ENCODE data around the gene RHOB. TPM values are rescaled to one million over a fixed set of nuclear protein-coding genes. Genes with fewer than 3 reads are reported as not detected.
A peak's percentile ranks its signal among the peaks of the same experiment; 100 is the strongest.

The RHOB gene
- total RNA-seq (ENCODE audit: unreplicated experiment) = 135 TPM
- long read RNA-seq, transcript RHOB-201 (1 exons, 2,372 nt) = major isoform, 9 of 9 reads
- long read RNA-seq, partial matches to known transcripts = 0 of 9 reads
- long read RNA-seq, other reads (novel, unspliced or antisense) = 0 of 9 reads

GRCh38 chr2:20446917-20447436 lies at the start of gene RHOB:
Gene RHOB (plus strand): TSS chr2:20447074. CDS start chr2:20447466, 392 bp downstream.
- Mint-ChIP-seq H3K4me3 (ENCODE audit: unreplicated experiment) (peak within 1 kb of the TSS; percentile 86), H3K9me3 (ENCODE audit: unreplicated experiment) (peaks cover 14% of the 10 kb centered on the region), H3K36me3 (ENCODE audit: unreplicated experiment) (no peaks in the 10 kb centered on the region), H3K27me3 (ENCODE audit: unreplicated experiment) (peaks cover 21% of the 10 kb centered on the region), H3K4me1 (ENCODE audit: low read depth, unreplicated experiment) (peaks cover 15% of the 10 kb centered on the region), H3K27ac (ENCODE audit: unreplicated experiment) (peak within 1 kb of the TSS; percentile 95)
- no peak for TF ChIP-seq CTCF (IDR thresholded peaks at IDR 0.05; ENCODE audit: partially characterized antibody, unreplicated experiment)
- peak; percentile 97 for DNase-seq

GRCh38 chr2:20397811-20398447 lies 48.9 kb upstream of the RHOB start:
- peaks cover 3% of the 10 kb centered on the region for H3K27me3 Mint-ChIP-seq (ENCODE audit: unreplicated experiment)
- no peaks in the 10 kb centered on the region for H3K36me3 Mint-ChIP-seq (ENCODE audit: unreplicated experiment)
- no peak for DNase-seq
- no peaks in the 10 kb centered on the region for H3K9me3 Mint-ChIP-seq (ENCODE audit: unreplicated experiment)
- no peak overlapping the region for H3K4me3 Mint-ChIP-seq (ENCODE audit: unreplicated experiment)
- no peak overlapping the region for H3K27ac Mint-ChIP-seq (ENCODE audit: unreplicated experiment)
- no peak for TF ChIP-seq CTCF (IDR thresholded peaks at IDR 0.05; ENCODE audit: partially characterized antibody, unreplicated experiment)
- H3K4me1 Mint-ChIP-seq (ENCODE audit: low read depth, unreplicated experiment) = no peaks in the 10 kb centered on the region

GRCh38 chr2:20398956-20399567 lies 47.8 kb upstream of the RHOB start:
- no peak overlapping the region for H3K4me3 Mint-ChIP-seq (ENCODE audit: unreplicated experiment)
- H3K9me3 Mint-ChIP-seq (ENCODE audit: unreplicated experiment) = no peaks in the 10 kb centered on the region
- DNase-seq = no peak
- no peak for TF ChIP-seq CTCF (IDR thresholded peaks at IDR 0.05; ENCODE audit: partially characterized antibody, unreplicated experiment)
- no peaks in the 10 kb centered on the region for H3K36me3 Mint-ChIP-seq (ENCODE audit: unreplicated experiment)
- H3K4me1 Mint-ChIP-seq (ENCODE audit: low read depth, unreplicated experiment) = no peaks in the 10 kb centered on the region
- peaks cover 3% of the 10 kb centered on the region for H3K27me3 Mint-ChIP-seq (ENCODE audit: unreplicated experiment)
- no peak overlapping the region for H3K27ac Mint-ChIP-seq (ENCODE audit: unreplicated experiment)

GRCh38 chr2:20400306-20400705 lies 46.6 kb upstream of the RHOB start:
- no peaks in the 10 kb centered on the region for H3K36me3 Mint-ChIP-seq (ENCODE audit: unreplicated experiment)
- no peak overlapping the region for H3K4me3 Mint-ChIP-seq (ENCODE audit: unreplicated experiment)
- TF ChIP-seq CTCF (IDR thresholded peaks at IDR 0.05; ENCODE audit: partially characterized antibody, unreplicated experiment) = no peak
- no peaks in the 10 kb centered on the region for H3K9me3 Mint-ChIP-seq (ENCODE audit: unreplicated experiment)
- no peaks in the 10 kb centered on the region for H3K4me1 Mint-ChIP-seq (ENCODE audit: low read depth, unreplicated experiment)
- H3K27ac Mint-ChIP-seq (ENCODE audit: unreplicated experiment) = no peak overlapping the region
- no peak for DNase-seq
- peaks cover 3% of the 10 kb centered on the region for H3K27me3 Mint-ChIP-seq (ENCODE audit: unreplicated experiment)
